Esophagus squamous epithelium (tissue), 5 donors: ENCODE measurements around the gene CDKAL1. TPM values are rescaled to one million over a fixed set of nuclear protein-coding genes. Genes with fewer than 3 reads are reported as not detected.
A peak's percentile ranks its signal among the peaks of the same experiment; 100 is the strongest.
"Not testable (repeated sequence)": the region's sequence is repeated elsewhere in the genome, so short reads cannot be mapped to it uniquely, and the experiment has no call there.

Experiments
- DNase-seq: peaks from one replicate; lab custom pipeline; 2025; lab: John Stamatoyannopoulos, UW
- H3K27ac ChIP-seq, 4 donors: fragments of 200-600 bp; sonication (generic); one replicate each; pipeline ENCODE4 v1.5.1; 2016 to 2019; ENCODE audit warnings: mild to moderate bottlenecking in 1 of 4
- H3K27me3 ChIP-seq, 4 donors: fragments of 200-600 bp; sonication (generic); 1 replicate in 3 of 4; 2 replicates in 1 of 4; pipeline versions ENCODE4 v1.5.1 to v1.6.0; 2017 to 2021; ENCODE audit warnings: antibody characterized with exemption in 1 of 4
- H3K36me3 ChIP-seq, 3 donors: fragments of 200-600 bp; sonication (generic); one replicate each; pipeline ENCODE4 v1.5.1; 2016 to 2019
- H3K4me1 ChIP-seq, 3 donors: fragments of 200-600 bp; sonication (generic); one replicate each; pipeline ENCODE4 v1.5.1; 2017 to 2019
- H3K4me3 ChIP-seq, 4 donors: fragments of 200-600 bp; sonication (generic); 1 replicate in 3 of 4; 2 replicates in 1 of 4; pipeline ENCODE4 v1.5.1; 2016 to 2019; ENCODE audit warnings: mild to moderate bottlenecking in 2 of 4, moderate library complexity in 1 of 4
- H3K9me3 ChIP-seq, 3 donors: fragments of 200-600 bp; sonication (generic); one replicate each; pipeline ENCODE4 v1.5.1; 2016 to 2019
- POLR2A ChIP-seq, 4 donors: fragments of 450-650 bp; IDR thresholded peaks; one replicate each; pipeline ENCODE4 v1.6.1; 2017; ENCODE audit warnings: antibody characterized with exemption in 4 of 4, mild to moderate bottlenecking in 4 of 4, moderate library complexity in 3 of 4
- WGBS, 2 donors: methylation state at CpG; one replicate each; pipeline ENCODE4 v1.1.5; 2018; 5-methylcytosine and 5-hydroxymethylcytosine counted together
- intact Hi-C: fragments of 100-400 bp; cut with DNase I; formaldehyde crosslinking; loops from one replicate; pipeline ENCODE4 v1.15.0; 2022
- total RNA-seq, 4 donors: library from RNA; depleted of rRNA; stranded (reverse); fragments of >200 nt; gene quantifications; one replicate each; pipeline ENCODE4 v1.1.0, GENCODE V29; 2016
- TF ChIP-seq, protein P1 (sequence below), 6 experiments: fragments of 450-650 bp in 4 of 6; fragments of 200-600 bp in 2 of 6; sonication (generic) in 2 of 6; IDR thresholded peaks; one replicate each; pipeline ENCODE4 v1.5.1; 2016 to 2019; ENCODE audit warnings: antibody characterized with exemption in 6 of 6, mild to moderate bottlenecking in 4 of 6, moderate library complexity in 4 of 6
- donor health status: DM: yes; HTN: yes; CAD: no.

Gene CDKAL1
- total RNA-seq, 4 donors from 2014 or later = 6.5 to 13.0 (median 10.7) TPM

DNA sequence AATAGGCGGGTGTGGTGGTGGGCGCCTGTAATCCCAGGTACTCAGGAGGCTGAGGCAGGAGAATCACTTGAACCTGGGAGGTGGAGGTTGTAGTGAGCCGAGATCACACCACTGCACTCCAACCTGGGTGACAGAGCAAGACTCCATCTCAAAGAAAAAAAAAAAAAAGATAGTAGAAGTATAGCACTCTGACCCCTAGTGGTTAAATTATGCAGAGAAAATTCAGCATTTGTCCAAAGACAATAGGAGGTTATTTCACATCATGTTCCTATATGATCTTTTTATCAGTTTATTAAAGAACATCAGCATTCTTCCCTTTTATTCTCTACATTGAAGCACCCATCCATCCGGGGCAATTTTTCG is 5.2 kb upstream of the CDKAL1 start:
- 19 to 22% methylated on average over 5 of the region's 5 CpGs for WGBS, 2 donors
- H3K4me3 ChIP-seq, H3K27me3 ChIP-seq, H3K36me3 ChIP-seq, H3K9me3 ChIP-seq, H3K27ac ChIP-seq, DNase-seq: not testable (repeated sequence)
- TF ChIP-seq, protein P1, sequence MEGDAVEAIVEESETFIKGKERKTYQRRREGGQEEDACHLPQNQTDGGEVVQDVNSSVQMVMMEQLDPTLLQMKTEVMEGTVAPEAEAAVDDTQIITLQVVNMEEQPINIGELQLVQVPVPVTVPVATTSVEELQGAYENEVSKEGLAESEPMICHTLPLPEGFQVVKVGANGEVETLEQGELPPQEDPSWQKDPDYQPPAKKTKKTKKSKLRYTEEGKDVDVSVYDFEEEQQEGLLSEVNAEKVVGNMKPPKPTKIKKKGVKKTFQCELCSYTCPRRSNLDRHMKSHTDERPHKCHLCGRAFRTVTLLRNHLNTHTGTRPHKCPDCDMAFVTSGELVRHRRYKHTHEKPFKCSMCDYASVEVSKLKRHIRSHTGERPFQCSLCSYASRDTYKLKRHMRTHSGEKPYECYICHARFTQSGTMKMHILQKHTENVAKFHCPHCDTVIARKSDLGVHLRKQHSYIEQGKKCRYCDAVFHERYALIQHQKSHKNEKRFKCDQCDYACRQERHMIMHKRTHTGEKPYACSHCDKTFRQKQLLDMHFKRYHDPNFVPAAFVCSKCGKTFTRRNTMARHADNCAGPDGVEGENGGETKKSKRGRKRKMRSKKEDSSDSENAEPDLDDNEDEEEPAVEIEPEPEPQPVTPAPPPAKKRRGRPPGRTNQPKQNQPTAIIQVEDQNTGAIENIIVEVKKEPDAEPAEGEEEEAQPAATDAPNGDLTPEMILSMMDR (IDR thresholded peaks at IDR 0.05) = peak; percentile 15 to 68 (median 51)
- peaks cover 0 to 17% (median 8%) of the 10 kb centered on the region in 3 donors for H3K4me1 ChIP-seq
- intact Hi-C loops = loop anchor here (2.0 kb wide), 1 partner anchor 238 kb away; no protein-coding TSS in a partner anchor

DNA sequence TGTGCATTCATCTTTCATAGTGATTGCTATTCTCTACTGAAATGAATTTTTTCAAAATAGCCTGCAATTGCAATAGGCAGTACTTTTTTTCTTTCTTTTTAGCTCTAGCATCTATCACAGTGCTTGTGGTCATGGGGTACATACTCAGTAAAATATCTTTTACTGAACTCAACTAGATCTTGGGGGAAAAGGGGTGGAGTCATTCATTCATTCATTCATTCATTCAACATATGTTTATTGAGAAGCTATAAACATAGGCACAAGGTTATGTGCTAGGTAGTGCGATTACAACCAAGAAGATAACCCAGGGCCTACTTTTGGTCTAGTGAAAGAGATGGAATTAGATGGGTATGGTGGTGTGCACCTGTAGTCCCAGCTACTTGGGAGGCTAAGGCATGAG is 1.4 kb upstream of the CDKAL1 start:
- no peaks in the 10 kb centered on the region for H3K9me3 ChIP-seq
- H3K4me3 ChIP-seq = no peak overlapping the region
- TF ChIP-seq, protein P1 (IDR thresholded peaks at IDR 0.05) = no peak
- TF ChIP-seq POLR2A (IDR thresholded peaks at IDR 0.05) = no peak
- intact Hi-C loops = loop anchor here (5.0 kb wide), 2 partner anchors 131 to 441 kb away; partner anchors contain the start of gene E2F3
- WGBS, 2 donors = 100% methylated on average over 1 of the region's 1 CpG
- H3K27ac ChIP-seq = no peak overlapping the region
- H3K27me3 ChIP-seq = no peaks in the 10 kb centered on the region
- no peaks in the 10 kb centered on the region for H3K36me3 ChIP-seq
- peaks cover 9 to 33% (median 16%) of the 10 kb centered on the region in 3 donors for H3K4me1 ChIP-seq
- no peak for DNase-seq

DNA sequence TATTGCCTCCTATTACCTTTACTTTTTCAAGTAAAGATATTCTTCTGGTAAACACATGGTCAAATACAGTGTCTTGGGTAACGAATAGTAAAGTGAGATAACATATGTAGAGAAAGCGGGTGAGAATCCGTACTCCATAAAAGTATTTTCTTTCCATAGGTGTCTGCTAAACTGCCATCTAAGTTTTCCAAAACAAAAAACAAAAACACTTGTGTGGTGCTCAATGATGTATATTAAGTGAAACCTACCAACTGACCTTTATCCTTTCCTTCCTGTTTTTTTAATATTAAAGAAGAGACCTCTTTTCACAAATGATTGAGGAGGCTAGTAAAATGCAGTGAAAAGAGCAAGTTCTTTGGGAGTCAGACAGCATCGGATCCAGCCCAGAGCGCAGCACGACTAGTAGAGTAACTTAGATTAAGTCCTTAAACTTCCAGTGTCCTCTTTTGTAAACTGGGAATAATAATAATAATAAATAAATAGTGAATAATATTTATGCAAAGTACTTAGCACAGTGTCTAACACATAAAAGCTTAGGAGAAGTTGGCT is 437 bp upstream of the CDKAL1 start:
- intact Hi-C loops = loop anchor here (5.0 kb wide), 2 partner anchors 132 to 442 kb away; partner anchors contain the start of gene E2F3
- Histone ChIP-seq H3K27me3 (no peaks in the 10 kb centered on the region), H3K27ac (peak overlapping the region in 3 of 4 donors; percentile 85 to 91 (median 85)), H3K4me3 (peak overlapping the region; percentile 61 to 90 (median 78)), H3K4me1 (peaks cover 9 to 24% (median 13%) of the 10 kb centered on the region in 3 donors), H3K9me3 (no peaks in the 10 kb centered on the region), H3K36me3 (no peaks in the 10 kb centered on the region)
- no peak for DNase-seq
- 52% methylated on average over 6 of the region's 6 CpGs for WGBS, 2 donors
- TF ChIP-seq POLR2A (IDR thresholded peaks at IDR 0.05) = no peak
- TF ChIP-seq, protein P1 (IDR thresholded peaks at IDR 0.05) = no peak

DNA sequence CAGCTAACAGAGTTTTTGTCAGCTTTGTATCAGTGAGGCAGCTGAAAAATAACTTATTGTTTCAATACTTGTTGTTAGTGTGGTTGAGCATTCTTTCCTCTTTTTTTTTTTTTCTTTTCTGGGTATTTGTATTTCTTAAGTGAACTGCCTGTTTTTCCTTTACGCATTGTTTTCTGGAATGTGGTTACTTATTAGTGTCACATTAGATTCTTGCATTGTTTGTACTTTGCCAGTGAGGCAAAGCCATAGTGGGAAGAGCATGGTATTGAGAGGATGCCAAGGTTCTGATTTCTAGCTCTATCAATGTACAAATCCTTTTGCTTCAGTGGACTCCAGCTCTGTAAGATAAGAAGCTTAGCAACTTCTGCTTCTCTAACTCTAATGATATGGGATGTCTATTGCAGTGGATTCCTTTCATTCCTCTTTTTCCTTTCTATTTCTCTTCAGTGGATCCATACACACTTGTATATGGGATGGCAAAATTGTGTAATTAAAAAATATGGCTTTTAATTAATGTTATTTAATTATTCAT is 3.9 kb downstream of the CDKAL1 start:
- TF ChIP-seq, protein P1 (IDR thresholded peaks at IDR 0.05) = no peak
- TF ChIP-seq POLR2A (IDR thresholded peaks at IDR 0.05) = no peak
- intact Hi-C loops = no loop called here
- no peaks in the 10 kb centered on the region for H3K9me3 ChIP-seq
- DNase-seq = no peak
- peaks cover 9 to 29% (median 11%) of the 10 kb centered on the region in 3 donors for H3K4me1 ChIP-seq
- H3K27ac ChIP-seq = no peak overlapping the region
- peaks cover 0 to 31% (median 0%) of the 10 kb centered on the region in 3 donors for H3K36me3 ChIP-seq
- 70 to 95% methylated on average over 1 of the region's 1 CpG for WGBS, 2 donors
- H3K27me3 ChIP-seq = no peaks in the 10 kb centered on the region
- no peak overlapping the region for H3K4me3 ChIP-seq

DNA sequence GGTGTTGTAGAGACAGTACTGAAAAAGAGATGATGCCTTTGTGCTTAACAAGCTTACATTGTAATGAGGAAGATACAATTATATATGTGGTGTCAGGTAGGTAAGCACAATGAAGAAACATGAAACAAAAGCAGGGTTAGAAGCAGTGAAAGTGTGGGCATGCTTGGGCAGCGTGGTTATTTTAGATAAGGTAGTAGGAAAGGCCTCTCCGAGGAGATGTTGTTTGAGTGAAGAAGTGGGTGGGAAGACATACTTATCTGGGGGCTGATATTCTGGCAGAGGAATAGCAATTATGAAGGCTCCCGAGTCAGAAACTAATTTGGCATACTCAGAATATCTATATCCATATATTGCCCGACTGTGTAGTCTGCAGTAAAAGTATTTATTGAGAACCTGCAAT is 4.7 kb downstream of the CDKAL1 start:
- TF ChIP-seq, protein P1 (IDR thresholded peaks at IDR 0.05) = no peak
- no peak for TF ChIP-seq POLR2A (IDR thresholded peaks at IDR 0.05)
- H3K4me3 ChIP-seq = no peak overlapping the region
- DNase-seq = no peak
- peaks cover 0 to 32% (median 0%) of the 10 kb centered on the region in 3 donors for H3K36me3 ChIP-seq
- 81 to 85% methylated on average over 4 of the region's 4 CpGs for WGBS, 2 donors
- no peaks in the 10 kb centered on the region for H3K27me3 ChIP-seq
- H3K27ac ChIP-seq = no peak overlapping the region
- no peaks in the 10 kb centered on the region for H3K9me3 ChIP-seq
- intact Hi-C loops = no loop called here
- H3K4me1 ChIP-seq = peaks cover 9 to 29% (median 9%) of the 10 kb centered on the region in 3 donors
